Measurements from ENCODE around the gene SNX27. TPM values are rescaled to one million over a fixed set of nuclear protein-coding genes. Genes with fewer than 3 reads are reported as not detected.
"Not testable (repeated sequence)": the region's sequence is repeated elsewhere in the genome, so short reads cannot be mapped to it uniquely, and the experiment has no call there.

SNX27 gene
- total RNA-seq, 1 experiment from 2014 or later: 56.0 TPM

DNA sequence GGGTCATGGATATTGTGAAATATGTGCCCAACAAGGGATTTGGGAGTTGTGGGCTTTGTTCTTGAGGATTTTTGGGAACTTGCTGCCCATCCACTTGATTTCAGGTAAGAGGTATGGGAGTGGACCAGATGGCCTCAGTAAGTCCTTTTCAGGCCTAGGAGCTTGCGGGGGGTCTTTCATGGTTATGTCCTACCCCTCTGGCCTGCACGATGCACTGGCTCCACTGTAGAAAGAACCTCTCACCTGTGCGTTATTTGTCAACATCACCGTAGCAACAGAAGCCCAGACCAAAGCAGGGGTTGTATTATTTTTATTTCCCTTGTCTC, 118.1 kb downstream of the SNX27 start (continued):
- TF ChIP-seq, protein P1, sequence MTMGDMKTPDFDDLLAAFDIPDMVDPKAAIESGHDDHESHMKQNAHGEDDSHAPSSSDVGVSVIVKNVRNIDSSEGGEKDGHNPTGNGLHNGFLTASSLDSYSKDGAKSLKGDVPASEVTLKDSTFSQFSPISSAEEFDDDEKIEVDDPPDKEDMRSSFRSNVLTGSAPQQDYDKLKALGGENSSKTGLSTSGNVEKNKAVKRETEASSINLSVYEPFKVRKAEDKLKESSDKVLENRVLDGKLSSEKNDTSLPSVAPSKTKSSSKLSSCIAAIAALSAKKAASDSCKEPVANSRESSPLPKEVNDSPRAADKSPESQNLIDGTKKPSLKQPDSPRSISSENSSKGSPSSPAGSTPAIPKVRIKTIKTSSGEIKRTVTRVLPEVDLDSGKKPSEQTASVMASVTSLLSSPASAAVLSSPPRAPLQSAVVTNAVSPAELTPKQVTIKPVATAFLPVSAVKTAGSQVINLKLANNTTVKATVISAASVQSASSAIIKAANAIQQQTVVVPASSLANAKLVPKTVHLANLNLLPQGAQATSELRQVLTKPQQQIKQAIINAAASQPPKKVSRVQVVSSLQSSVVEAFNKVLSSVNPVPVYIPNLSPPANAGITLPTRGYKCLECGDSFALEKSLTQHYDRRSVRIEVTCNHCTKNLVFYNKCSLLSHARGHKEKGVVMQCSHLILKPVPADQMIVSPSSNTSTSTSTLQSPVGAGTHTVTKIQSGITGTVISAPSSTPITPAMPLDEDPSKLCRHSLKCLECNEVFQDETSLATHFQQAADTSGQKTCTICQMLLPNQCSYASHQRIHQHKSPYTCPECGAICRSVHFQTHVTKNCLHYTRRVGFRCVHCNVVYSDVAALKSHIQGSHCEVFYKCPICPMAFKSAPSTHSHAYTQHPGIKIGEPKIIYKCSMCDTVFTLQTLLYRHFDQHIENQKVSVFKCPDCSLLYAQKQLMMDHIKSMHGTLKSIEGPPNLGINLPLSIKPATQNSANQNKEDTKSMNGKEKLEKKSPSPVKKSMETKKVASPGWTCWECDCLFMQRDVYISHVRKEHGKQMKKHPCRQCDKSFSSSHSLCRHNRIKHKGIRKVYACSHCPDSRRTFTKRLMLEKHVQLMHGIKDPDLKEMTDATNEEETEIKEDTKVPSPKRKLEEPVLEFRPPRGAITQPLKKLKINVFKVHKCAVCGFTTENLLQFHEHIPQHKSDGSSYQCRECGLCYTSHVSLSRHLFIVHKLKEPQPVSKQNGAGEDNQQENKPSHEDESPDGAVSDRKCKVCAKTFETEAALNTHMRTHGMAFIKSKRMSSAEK (CRISPR knock-in tag; IDR thresholded peaks at IDR 0.05; ENCODE audit: borderline replicate concordance): no peak
- no peak for TF ChIP-seq ARID4B (CRISPR knock-in tag; IDR thresholded peaks at IDR 0.05; ENCODE audit: borderline replicate concordance)
- TF ChIP-seq CBFB (CRISPR knock-in tag; IDR thresholded peaks at IDR 0.05; ENCODE audit: low read depth): no peak
- TF ChIP-seq ERG (CRISPR knock-in tag; IDR thresholded peaks at IDR 0.05): no peak
- no peak for TF ChIP-seq TEAD4 (CRISPR knock-in tag; IDR thresholded peaks at IDR 0.05)
- no peak for TF ChIP-seq JAZF1 (CRISPR knock-in tag; IDR thresholded peaks at IDR 0.05)
- TF ChIP-seq, protein P2, sequence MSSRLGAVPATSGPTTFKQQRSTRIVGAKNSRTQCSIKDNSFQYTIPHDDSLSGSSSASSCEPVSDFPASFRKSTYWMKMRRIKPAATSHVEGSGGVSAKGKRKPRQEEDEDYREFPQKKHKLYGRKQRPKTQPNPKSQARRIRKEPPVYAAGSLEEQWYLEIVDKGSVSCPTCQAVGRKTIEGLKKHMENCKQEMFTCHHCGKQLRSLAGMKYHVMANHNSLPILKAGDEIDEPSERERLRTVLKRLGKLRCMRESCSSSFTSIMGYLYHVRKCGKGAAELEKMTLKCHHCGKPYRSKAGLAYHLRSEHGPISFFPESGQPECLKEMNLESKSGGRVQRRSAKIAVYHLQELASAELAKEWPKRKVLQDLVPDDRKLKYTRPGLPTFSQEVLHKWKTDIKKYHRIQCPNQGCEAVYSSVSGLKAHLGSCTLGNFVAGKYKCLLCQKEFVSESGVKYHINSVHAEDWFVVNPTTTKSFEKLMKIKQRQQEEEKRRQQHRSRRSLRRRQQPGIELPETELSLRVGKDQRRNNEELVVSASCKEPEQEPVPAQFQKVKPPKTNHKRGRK (CRISPR knock-in tag; IDR thresholded peaks at IDR 0.05; ENCODE audit: borderline replicate concordance): no peak

- H3K27ac Mint-ChIP-seq: no peak overlapping the region
- POLR2A ChIA-PET: no interaction called here
- H3K4me1 Mint-ChIP-seq: peaks cover 19% of the 10 kb centered on the region
- no peak overlapping the region for H3K4me3 Mint-ChIP-seq
- H3K36me3 Mint-ChIP-seq: peaks cover 17% of the 10 kb centered on the region
- no peak for DNase-seq (ENCODE audit: low spot score)
- TF ChIP-seq, protein P3, sequence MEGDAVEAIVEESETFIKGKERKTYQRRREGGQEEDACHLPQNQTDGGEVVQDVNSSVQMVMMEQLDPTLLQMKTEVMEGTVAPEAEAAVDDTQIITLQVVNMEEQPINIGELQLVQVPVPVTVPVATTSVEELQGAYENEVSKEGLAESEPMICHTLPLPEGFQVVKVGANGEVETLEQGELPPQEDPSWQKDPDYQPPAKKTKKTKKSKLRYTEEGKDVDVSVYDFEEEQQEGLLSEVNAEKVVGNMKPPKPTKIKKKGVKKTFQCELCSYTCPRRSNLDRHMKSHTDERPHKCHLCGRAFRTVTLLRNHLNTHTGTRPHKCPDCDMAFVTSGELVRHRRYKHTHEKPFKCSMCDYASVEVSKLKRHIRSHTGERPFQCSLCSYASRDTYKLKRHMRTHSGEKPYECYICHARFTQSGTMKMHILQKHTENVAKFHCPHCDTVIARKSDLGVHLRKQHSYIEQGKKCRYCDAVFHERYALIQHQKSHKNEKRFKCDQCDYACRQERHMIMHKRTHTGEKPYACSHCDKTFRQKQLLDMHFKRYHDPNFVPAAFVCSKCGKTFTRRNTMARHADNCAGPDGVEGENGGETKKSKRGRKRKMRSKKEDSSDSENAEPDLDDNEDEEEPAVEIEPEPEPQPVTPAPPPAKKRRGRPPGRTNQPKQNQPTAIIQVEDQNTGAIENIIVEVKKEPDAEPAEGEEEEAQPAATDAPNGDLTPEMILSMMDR (IDR thresholded peaks at IDR 0.05): no peak
- TF ChIP-seq ZMAT4 (CRISPR knock-in tag; IDR thresholded peaks at IDR 0.05) (no peak), IRF2 (CRISPR knock-in tag; IDR thresholded peaks at IDR 0.05; ENCODE audit: borderline replicate concordance, low read depth) (no peak)
- TF ChIP-seq, protein P4, sequence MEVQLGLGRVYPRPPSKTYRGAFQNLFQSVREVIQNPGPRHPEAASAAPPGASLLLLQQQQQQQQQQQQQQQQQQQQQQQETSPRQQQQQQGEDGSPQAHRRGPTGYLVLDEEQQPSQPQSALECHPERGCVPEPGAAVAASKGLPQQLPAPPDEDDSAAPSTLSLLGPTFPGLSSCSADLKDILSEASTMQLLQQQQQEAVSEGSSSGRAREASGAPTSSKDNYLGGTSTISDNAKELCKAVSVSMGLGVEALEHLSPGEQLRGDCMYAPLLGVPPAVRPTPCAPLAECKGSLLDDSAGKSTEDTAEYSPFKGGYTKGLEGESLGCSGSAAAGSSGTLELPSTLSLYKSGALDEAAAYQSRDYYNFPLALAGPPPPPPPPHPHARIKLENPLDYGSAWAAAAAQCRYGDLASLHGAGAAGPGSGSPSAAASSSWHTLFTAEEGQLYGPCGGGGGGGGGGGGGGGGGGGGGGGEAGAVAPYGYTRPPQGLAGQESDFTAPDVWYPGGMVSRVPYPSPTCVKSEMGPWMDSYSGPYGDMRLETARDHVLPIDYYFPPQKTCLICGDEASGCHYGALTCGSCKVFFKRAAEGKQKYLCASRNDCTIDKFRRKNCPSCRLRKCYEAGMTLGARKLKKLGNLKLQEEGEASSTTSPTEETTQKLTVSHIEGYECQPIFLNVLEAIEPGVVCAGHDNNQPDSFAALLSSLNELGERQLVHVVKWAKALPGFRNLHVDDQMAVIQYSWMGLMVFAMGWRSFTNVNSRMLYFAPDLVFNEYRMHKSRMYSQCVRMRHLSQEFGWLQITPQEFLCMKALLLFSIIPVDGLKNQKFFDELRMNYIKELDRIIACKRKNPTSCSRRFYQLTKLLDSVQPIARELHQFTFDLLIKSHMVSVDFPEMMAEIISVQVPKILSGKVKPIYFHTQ (CRISPR knock-in tag; IDR thresholded peaks at IDR 0.05): no peak
- TF ChIP-seq, protein P5, sequence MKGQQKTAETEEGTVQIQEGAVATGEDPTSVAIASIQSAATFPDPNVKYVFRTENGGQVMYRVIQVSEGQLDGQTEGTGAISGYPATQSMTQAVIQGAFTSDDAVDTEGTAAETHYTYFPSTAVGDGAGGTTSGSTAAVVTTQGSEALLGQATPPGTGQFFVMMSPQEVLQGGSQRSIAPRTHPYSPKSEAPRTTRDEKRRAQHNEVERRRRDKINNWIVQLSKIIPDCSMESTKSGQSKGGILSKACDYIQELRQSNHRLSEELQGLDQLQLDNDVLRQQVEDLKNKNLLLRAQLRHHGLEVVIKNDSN (CRISPR knock-in tag; IDR thresholded peaks at IDR 0.05): no peak
- H3K27me3 Mint-ChIP-seq (ENCODE audit: low read depth): peaks cover 3% of the 10 kb centered on the region; the same call in 1 of the 2 replicates
- ATAC-seq: no peak
- peaks cover 17% of the 10 kb centered on the region for H3K9me3 Mint-ChIP-seq
- CTCF ChIA-PET: interaction anchor here (1.0 to 3.2 kb wide), 4 partner anchors 17 to 139 kb away, joined by 5 to 48 read pairs (median 23); partner anchors contain the start of gene CELF3
These were observed 121.3 kb downstream of the SNX27 start for GRCh38 chr1:151733126-151733525.

DNA sequence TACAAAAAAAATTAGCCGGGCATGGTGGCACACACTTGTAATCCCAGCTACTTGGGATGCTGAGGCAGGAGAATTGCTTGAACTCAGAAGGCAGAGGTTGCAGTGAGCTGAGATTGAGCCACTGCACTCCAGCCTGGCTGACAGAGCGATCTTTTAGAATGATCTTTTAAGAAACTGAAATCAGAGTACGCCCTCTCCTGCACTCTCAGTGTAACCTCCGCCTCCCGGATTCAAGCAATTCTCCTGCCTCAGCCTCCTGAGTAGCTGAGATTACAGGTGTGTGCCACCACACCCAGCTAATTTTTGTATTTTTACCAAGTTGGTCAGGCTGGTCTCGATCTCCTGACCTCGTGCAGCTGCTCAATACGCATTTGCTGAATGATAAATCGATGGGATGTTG, 122.1 kb downstream of the SNX27 start:
- Mint-ChIP-seq H3K9me3 (peaks cover 25% of the 10 kb centered on the region), H3K36me3 (peaks cover 19% of the 10 kb centered on the region), H3K4me1 (peaks cover 11% of the 10 kb centered on the region)
- H3K27ac Mint-ChIP-seq; DNase-seq (ENCODE audit: low spot score); H3K27me3 Mint-ChIP-seq (ENCODE audit: low read depth); POLR2A ChIA-PET; ATAC-seq; H3K4me3 Mint-ChIP-seq: not testable (repeated sequence)
- CTCF ChIA-PET: interaction anchor here (1.0 to 3.2 kb wide), 10 partner anchors 11 to 248 kb away, joined by 3 to 48 read pairs (median 9); partner anchors contain the start of genes CELF3, MRPL9 and RIIAD1

All from WTC11 (cell line).